Activated naive CD8-positive, alpha-beta T cell treated with anti-CD3 and anti-CD28 coated beads, Interleukin-2, amount 10 ng/mL, durations not matched to agents 7 days and 5 days (primary cell): Measurements from ENCODE around the gene HNRNPF. TPM values are rescaled to one million over a fixed set of nuclear protein-coding genes. Genes with fewer than 3 reads are reported as not detected.
"Not testable (repeated sequence)": the region's sequence is repeated elsewhere in the genome, so short reads cannot be mapped to it uniquely, and the experiment has no call there.

Source experiments
- ATAC-seq: fragments of 150-1000 bp; cut with Tn5 transposase; one replicate; pipeline ENCODE4 v1.10.0; 2021; ENCODE audit warnings: low read depth, moderate library complexity
- POLR2A ChIA-PET: fragments of 350-600 bp; sonication (Branson Sonifier 250); formaldehyde crosslinking; loops from one replicate; lab custom pipeline; 2021; ENCODE audit warnings: antibody characterized with exemption; lab: Charles Lee
- DNase-seq: peaks from one replicate; pipeline ENCODE4 v3.0.0; 2021
- H3K27ac Mint-ChIP-seq: one replicate; pipeline ENCODE4 v1.8.0; 2022; ENCODE audit warnings: mild to moderate bottlenecking, mixed read lengths
- H3K27me3 Mint-ChIP-seq: one replicate; pipeline ENCODE4 v1.8.0; 2022; ENCODE audit warnings: mild to moderate bottlenecking, moderate library complexity, mixed read lengths
- H3K36me3 Mint-ChIP-seq: one replicate; pipeline ENCODE4 v1.8.0; 2021; ENCODE audit warnings: mild to moderate bottlenecking, mixed read lengths
- H3K4me1 Mint-ChIP-seq: one replicate; pipeline ENCODE4 v1.8.0; 2021; ENCODE audit warnings: mixed read lengths
- H3K4me3 Mint-ChIP-seq: one replicate; pipeline ENCODE4 v1.8.0; 2022; ENCODE audit warnings: mild to moderate bottlenecking, moderate library complexity, mixed read lengths
- H3K9me3 Mint-ChIP-seq: one replicate; pipeline ENCODE4 v1.8.0; 2021; ENCODE audit warnings: mixed read lengths
- total RNA-seq, 2 experiments: library from RNA; stranded (reverse); gene quantifications; one replicate each; pipeline ENCODE4 v1.2.3, GENCODE V29; 2021

The HNRNPF gene
- total RNA-seq, 2 experiments from 2014 or later = 347 to 351 TPM

DNA sequence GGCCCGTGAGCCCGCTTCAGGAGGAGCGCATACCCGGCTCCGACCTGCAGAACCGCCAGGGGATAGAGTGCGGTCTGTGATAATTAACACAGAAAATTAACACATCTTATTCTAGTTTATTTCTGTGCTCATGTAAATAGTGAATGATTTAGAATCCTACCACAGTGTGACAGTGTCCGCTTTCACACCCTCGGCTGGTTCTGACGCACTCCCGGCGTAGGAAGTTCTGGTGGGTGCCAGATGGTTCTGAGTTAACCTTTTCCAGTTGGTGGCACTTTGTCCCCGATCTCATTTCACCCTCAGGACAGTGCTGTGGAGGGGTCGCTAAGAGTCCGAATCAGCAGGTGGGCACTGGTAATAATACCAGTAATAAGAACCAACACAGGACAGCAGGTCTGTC is 65.9 kb downstream of the HNRNPF start:
- POLR2A ChIA-PET = interaction anchor here (0.6 kb wide), 1 partner anchor 80 kb away, joined by 3 read pairs; no protein-coding TSS in a partner anchor
- Mint-ChIP-seq H3K9me3 (no peaks in the 10 kb centered on the region), H3K4me3 (no peak overlapping the region), H3K36me3 (no peaks in the 10 kb centered on the region), H3K4me1 (peaks cover 19% of the 10 kb centered on the region), H3K27ac (no peak overlapping the region), H3K27me3 (peaks cover 7% of the 10 kb centered on the region)
- no peak for ATAC-seq
- DNase-seq = no peak

GRCh38 chr10:43342279-43343125 is 66.5 kb downstream of the HNRNPF start:
- no peaks in the 10 kb centered on the region for H3K36me3 Mint-ChIP-seq
- no peak overlapping the region for H3K27ac Mint-ChIP-seq
- peaks cover 7% of the 10 kb centered on the region for H3K27me3 Mint-ChIP-seq
- POLR2A ChIA-PET = interaction anchor here (0.6 kb wide), 1 partner anchor 79 kb away, joined by 3 read pairs; no protein-coding TSS in a partner anchor
- H3K4me1 Mint-ChIP-seq = peaks cover 18% of the 10 kb centered on the region
- DNase-seq (no peak), ATAC-seq (no peak)
- no peak overlapping the region for H3K4me3 Mint-ChIP-seq
- H3K9me3 Mint-ChIP-seq = no peaks in the 10 kb centered on the region

GRCh38 chr10:43341450-43341849 is 67.5 kb downstream of the HNRNPF start:
- POLR2A ChIA-PET = no interaction called here
- Mint-ChIP-seq H3K4me3 (no peak overlapping the region), H3K4me1 (peaks cover 20% of the 10 kb centered on the region), H3K9me3 (no peaks in the 10 kb centered on the region), H3K27ac (no peak overlapping the region), H3K36me3 (no peaks in the 10 kb centered on the region), H3K27me3 (peaks cover 7% of the 10 kb centered on the region)
- ATAC-seq (no peak), DNase-seq (no peak)

GRCh38 chr10:43340619-43341018 is 68.4 kb downstream of the HNRNPF start:
- H3K4me1 Mint-ChIP-seq = peaks cover 20% of the 10 kb centered on the region
- no peaks in the 10 kb centered on the region for H3K9me3 Mint-ChIP-seq
- POLR2A ChIA-PET = no interaction called here
- H3K36me3 Mint-ChIP-seq = no peaks in the 10 kb centered on the region
- DNase-seq = no peak
- peaks cover 7% of the 10 kb centered on the region for H3K27me3 Mint-ChIP-seq
- no peak for ATAC-seq
- peak overlapping the region; percentile 56 for H3K27ac Mint-ChIP-seq
- no peak overlapping the region for H3K4me3 Mint-ChIP-seq

- DNase-seq = no peak
- Mint-ChIP-seq H3K36me3 (no peaks in the 10 kb centered on the region), H3K4me3 (no peak overlapping the region), H3K4me1 (peaks cover 20% of the 10 kb centered on the region), H3K9me3 (no peaks in the 10 kb centered on the region), H3K27me3 (peaks cover 7% of the 10 kb centered on the region), H3K27ac (no peak overlapping the region)
- ATAC-seq = no peak
- POLR2A ChIA-PET = no interaction called here
These were observed 68.9 kb downstream of the HNRNPF start for GRCh38 chr10:43340101-43340500.

- peaks cover 12% of the 10 kb centered on the region for H3K4me1 Mint-ChIP-seq
- no peaks in the 10 kb centered on the region for H3K9me3 Mint-ChIP-seq
- ATAC-seq = no peak
- H3K27ac Mint-ChIP-seq = no peak overlapping the region
- POLR2A ChIA-PET = no interaction called here
- no peak for DNase-seq
- no peaks in the 10 kb centered on the region for H3K36me3 Mint-ChIP-seq
- H3K4me3 Mint-ChIP-seq = no peak overlapping the region
- H3K27me3 Mint-ChIP-seq = peaks cover 7% of the 10 kb centered on the region
These were observed 69.8 kb downstream of the HNRNPF start for GRCh38 chr10:43339136-43339535.

GRCh38 chr10:43338117-43338516 is 70.9 kb downstream of the HNRNPF start:
- POLR2A ChIA-PET = no interaction called here
- DNase-seq = no peak
- no peaks in the 10 kb centered on the region for H3K9me3 Mint-ChIP-seq
- no peak overlapping the region for H3K27ac Mint-ChIP-seq
- peaks cover 3% of the 10 kb centered on the region for H3K36me3 Mint-ChIP-seq
- H3K27me3 Mint-ChIP-seq = peaks cover 7% of the 10 kb centered on the region
- peaks cover 12% of the 10 kb centered on the region for H3K4me1 Mint-ChIP-seq
- no peak for ATAC-seq
- no peak overlapping the region for H3K4me3 Mint-ChIP-seq

GRCh38 chr10:43337536-43337935 is 71.5 kb downstream of the HNRNPF start:
- not testable (repeated sequence) for H3K36me3 Mint-ChIP-seq, DNase-seq, H3K27me3 Mint-ChIP-seq, H3K9me3 Mint-ChIP-seq, ATAC-seq, H3K4me3 Mint-ChIP-seq, H3K27ac Mint-ChIP-seq
- H3K4me1 Mint-ChIP-seq = peaks cover 18% of the 10 kb centered on the region
- POLR2A ChIA-PET = interaction anchor here (0.6 kb wide), 1 partner anchor 42 kb away, joined by 3 read pairs; no protein-coding TSS in a partner anchor

DNA sequence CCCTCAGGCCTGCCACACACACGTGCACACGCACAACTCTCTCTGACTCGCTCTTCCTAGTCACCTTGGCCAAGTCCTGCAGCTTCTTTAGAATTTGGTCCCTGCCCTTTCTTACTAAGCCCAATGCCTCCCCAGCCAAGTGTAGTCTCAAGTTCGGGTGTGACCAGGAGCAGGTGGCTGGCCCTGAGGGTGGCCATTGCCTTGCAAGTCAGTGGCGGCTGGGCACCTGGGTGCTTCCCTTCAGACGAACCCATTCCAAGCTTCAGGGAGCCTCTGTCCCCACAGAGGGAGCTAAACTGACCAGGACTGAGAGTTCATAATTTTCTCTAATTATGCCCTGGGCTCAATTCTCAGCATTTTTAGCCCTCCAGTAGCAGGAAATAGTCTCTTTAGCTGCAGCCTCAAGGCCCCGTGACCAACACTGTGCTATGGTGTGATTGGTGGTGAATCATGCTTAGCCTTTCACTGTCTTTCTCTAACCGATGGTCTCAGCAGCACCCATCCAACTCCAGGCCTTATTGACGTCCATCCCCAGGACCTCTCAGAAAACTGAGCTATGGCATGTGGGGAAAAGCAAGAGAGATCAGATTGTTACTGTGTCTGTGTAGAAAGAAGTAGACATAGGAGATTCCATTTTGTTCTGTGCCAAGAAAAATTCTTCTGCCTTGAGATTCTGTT is 72.2 kb downstream of the HNRNPF start:
- POLR2A ChIA-PET = interaction anchor here (0.6 kb wide), 1 partner anchor 41 kb away, joined by 3 read pairs; no protein-coding TSS in a partner anchor
- Mint-ChIP-seq H3K36me3 (peaks cover 4% of the 10 kb centered on the region), H3K4me3 (no peak overlapping the region), H3K27ac (no peak overlapping the region), H3K27me3 (peaks cover 7% of the 10 kb centered on the region), H3K9me3 (no peaks in the 10 kb centered on the region), H3K4me1 (peaks cover 24% of the 10 kb centered on the region)
- no peak for ATAC-seq
- DNase-seq = no peak

- DNase-seq (no peak), ATAC-seq (no peak)
- POLR2A ChIA-PET = no interaction called here
- Mint-ChIP-seq H3K36me3 (peaks cover 5% of the 10 kb centered on the region), H3K27me3 (peaks cover 7% of the 10 kb centered on the region), H3K4me3 (no peak overlapping the region), H3K27ac (no peak overlapping the region), H3K4me1 (peaks cover 29% of the 10 kb centered on the region), H3K9me3 (no peaks in the 10 kb centered on the region)
These were observed 72.9 kb downstream of the HNRNPF start for GRCh38 chr10:43336061-43336460.

Other genes with a start within 250 kb of the HNRNPF start
- 1 to 10 TPM; 4.4 to 4.9 TPM for gene RASGEF1A, start 142.1 kb downstream of the HNRNPF start, total RNA-seq
- not detected for gene FXYD4, start 37.5 kb downstream of the HNRNPF start, total RNA-seq
- gene ZNF487, start 27.9 kb upstream of the HNRNPF start, total RNA-seq = 1 to 10 TPM; 3.3 to 3.4 TPM
- gene ZNF239, start 165.4 kb upstream of the HNRNPF start, total RNA-seq = 1 to 10 TPM; 1.8 to 2.1 TPM
- gene ZNF485, start 197.3 kb upstream of the HNRNPF start, total RNA-seq = 1 to 10 TPM; 6.5 to 6.6 TPM
- gene ZNF32, start 239.7 kb upstream of the HNRNPF start, total RNA-seq = 10 to 100 TPM; 26.0 to 26.9 TPM